ENCODE measurements around the gene CNOT9. TPM values are rescaled to one million over a fixed set of nuclear protein-coding genes. Genes with fewer than 3 reads are reported as not detected.

CNOT9 gene
- total and polyA plus RNA-seq, 12 donors: 20.4 to 58.5 (median 38.5) TPM

- no peaks in the 10 kb centered on the region for H3K27me3 ChIP-seq
- intact Hi-C loops (cut with DNase I): loop anchor here in 1 of 2 donors (10.0 kb wide), 1 partner anchor 67 kb away; no protein-coding TSS in a partner anchor
- no peak overlapping the region for H3K27ac ChIP-seq
- WGBS, 4 donors: 93 to 100% (median 96%) methylated on average over 3 of the region's 3 CpGs
- H3K4me1 ChIP-seq (replicated peaks in 1 of 2): peaks cover 0 to 17% of the 10 kb centered on the region in 2 donors
- TF ChIP-seq CTCF (IDR thresholded peaks at IDR 0.05) (no peak), POLR2A (IDR thresholded peaks at IDR 0.05) (no peak)
- no peak overlapping the region for H3K4me3 ChIP-seq
- no peak for DNase-seq
- H3K36me3 ChIP-seq (replicated peaks in 1 of 2): peaks cover 0 to 13% of the 10 kb centered on the region in 2 donors
- H3K9me3 ChIP-seq (replicated peaks in 1 of 3): no peaks in the 10 kb centered on the region
Measured at GRCh38 chr2:218577482-218578220, 9.0 kb downstream of the CNOT9 start.

- Histone ChIP-seq H3K27ac (no peak overlapping the region), H3K27me3 (no peaks in the 10 kb centered on the region), H3K9me3 (replicated peaks in 1 of 3) (no peaks in the 10 kb centered on the region), H3K4me3 (no peak overlapping the region), H3K4me1 (replicated peaks in 1 of 2) (peaks cover 0 to 17% of the 10 kb centered on the region in 2 donors), H3K36me3 (replicated peaks in 1 of 2) (peaks cover 0 to 21% of the 10 kb centered on the region in 2 donors)
- no peak for TF ChIP-seq CTCF (IDR thresholded peaks at IDR 0.05)
- no peak for TF ChIP-seq POLR2A (IDR thresholded peaks at IDR 0.05)
- intact Hi-C loops (cut with DNase I): loop anchor here in 1 of 2 donors (10.0 kb wide), 1 partner anchor 66 kb away; no protein-coding TSS in a partner anchor
- WGBS, 4 donors: 95 to 97% (median 95%) methylated on average over 3 of the region's 3 CpGs
- DNase-seq: no peak
Measured at GRCh38 chr2:218578272-218578877, 9.7 kb downstream of the CNOT9 start.

- Histone ChIP-seq H3K4me3 (no peak overlapping the region), H3K36me3 (replicated peaks in 1 of 2) (peaks cover 0 to 58% of the 10 kb centered on the region in 2 donors), H3K27ac (no peak overlapping the region), H3K27me3 (no peaks in the 10 kb centered on the region), H3K9me3 (replicated peaks in 1 of 3) (no peaks in the 10 kb centered on the region), H3K4me1 (replicated peaks in 1 of 2) (peaks cover 0 to 17% of the 10 kb centered on the region in 2 donors)
- TF ChIP-seq POLR2A (IDR thresholded peaks at IDR 0.05) (no peak), CTCF (IDR thresholded peaks at IDR 0.05) (no peak)
- WGBS, 4 donors: 96 to 98% (median 97%) methylated on average over 7 of the region's 7 CpGs
- intact Hi-C loops (cut with DNase I): no loop called here
- no peak for DNase-seq
Measured at GRCh38 chr2:218582076-218582475, 13.4 kb downstream of the CNOT9 start.

- Histone ChIP-seq H3K27ac (no peak overlapping the region), H3K4me3 (no peak overlapping the region), H3K9me3 (replicated peaks in 1 of 3) (no peaks in the 10 kb centered on the region), H3K27me3 (no peaks in the 10 kb centered on the region), H3K36me3 (replicated peaks in 1 of 2) (peaks cover 0 to 78% of the 10 kb centered on the region in 2 donors), H3K4me1 (replicated peaks in 1 of 2) (peaks cover 0 to under 1% of the 10 kb centered on the region in 2 donors)
- WGBS, 4 donors: 92 to 97% (median 94%) methylated on average over 6 of the region's 6 CpGs
- TF ChIP-seq CTCF (IDR thresholded peaks at IDR 0.05) (no peak), POLR2A (IDR thresholded peaks at IDR 0.05) (no peak)
- intact Hi-C loops (cut with DNase I): no loop called here
- DNase-seq: no peak
Measured at GRCh38 chr2:218583983-218584850, 15.6 kb downstream of the CNOT9 start.
